ENCODE results near the gene ANKH.
A peak's percentile ranks its signal among the peaks of the same experiment; 100 is the strongest.

The ANKH gene

DNA sequence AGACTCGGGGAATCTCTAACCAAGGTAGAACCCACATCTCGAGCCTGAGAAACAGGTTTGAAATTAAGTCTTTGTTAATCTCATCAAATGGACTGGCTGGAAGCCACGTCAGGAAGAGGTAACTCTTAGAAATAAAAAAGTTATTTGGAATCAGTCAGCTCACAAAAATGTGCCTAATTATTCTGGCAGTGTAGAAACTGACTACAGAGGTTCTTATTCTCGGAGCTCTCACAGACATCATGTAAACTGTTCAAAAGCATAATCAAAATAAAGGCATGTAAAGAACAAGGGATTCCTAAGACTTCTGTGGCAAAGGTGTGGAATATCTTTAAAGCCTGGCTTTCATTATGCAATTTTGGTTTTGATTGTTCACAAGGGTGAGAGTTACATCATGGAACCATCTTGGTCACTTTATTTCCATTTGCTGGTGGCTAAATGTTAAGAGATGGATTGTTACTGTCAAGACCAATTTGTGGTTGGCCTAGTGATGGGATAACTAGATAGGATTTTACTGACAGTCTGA is 121.9 kb downstream of the ANKH start:
- no peaks in the 10 kb centered on the region for H3K27me3 ChIP-seq (ENCODE audit: insufficient read depth, low read length)
- no peaks in the 10 kb centered on the region for H3K79me2 ChIP-seq (ENCODE audit: control insufficient read depth, insufficient read depth, low read length, unreplicated experiment)
- no peak overlapping the region for H3K4me3 ChIP-seq (ENCODE audit: low read depth, low read length)
- no peak overlapping the region for H2AFZ ChIP-seq (ENCODE audit: low read length, unreplicated experiment)
- no peak overlapping the region for H3K27ac ChIP-seq (ENCODE audit: low read depth, low read length)
- peaks cover 4% of the 10 kb centered on the region; the same call in 1 of the 2 replicates for H3K36me3 ChIP-seq (ENCODE audit: insufficient read depth, low read length)
- no peaks in the 10 kb centered on the region for H3K4me1 ChIP-seq (ENCODE audit: control insufficient read depth, insufficient read depth, low read length, unreplicated experiment)

DNA sequence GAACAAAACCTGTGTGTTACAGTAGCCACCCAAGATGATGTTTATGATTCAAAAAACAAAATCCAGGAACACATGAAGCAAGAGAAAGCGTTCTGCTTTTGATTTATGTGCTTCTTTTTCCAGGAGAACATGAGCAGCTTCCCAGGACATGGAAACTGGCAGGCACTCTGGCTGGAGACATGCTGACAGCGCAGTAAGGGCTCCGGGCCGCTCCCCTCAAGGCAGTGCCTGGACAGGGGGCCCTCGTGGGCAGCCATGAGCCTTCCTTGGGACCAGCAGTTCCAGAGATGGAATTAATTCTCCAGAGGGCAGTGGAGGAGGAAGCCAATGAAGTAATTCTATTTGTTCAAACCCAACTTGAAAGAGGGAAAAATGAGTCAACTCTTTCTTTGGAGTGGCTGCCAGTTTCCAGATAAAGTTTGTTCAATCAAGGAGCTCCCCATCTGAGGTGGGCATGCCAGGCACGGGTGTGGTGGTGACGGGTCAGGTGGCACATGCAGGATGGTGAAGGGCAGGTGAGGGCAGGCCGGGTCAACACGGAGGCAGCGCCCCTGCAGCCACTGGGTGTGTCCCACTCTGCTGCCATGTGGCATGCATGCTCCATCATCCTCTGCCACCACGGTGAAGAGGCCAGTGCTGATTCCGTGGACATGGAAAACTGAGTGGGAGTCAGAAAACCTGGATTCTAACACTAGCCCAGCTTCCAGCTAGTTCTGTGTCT is 123.2 kb downstream of the ANKH start:
- Histone ChIP-seq H3K27me3 (ENCODE audit: insufficient read depth, low read length) (no peaks in the 10 kb centered on the region), H3K79me2 (ENCODE audit: control insufficient read depth, insufficient read depth, low read length, unreplicated experiment) (no peaks in the 10 kb centered on the region), H3K27ac (ENCODE audit: low read depth, low read length) (no peak overlapping the region), H3K36me3 (ENCODE audit: insufficient read depth, low read length) (peaks cover 4% of the 10 kb centered on the region; the same call in 1 of the 2 replicates), H3K4me3 (ENCODE audit: low read depth, low read length) (no peak overlapping the region), H3K4me1 (ENCODE audit: control insufficient read depth, insufficient read depth, low read length, unreplicated experiment) (peaks cover 6% of the 10 kb centered on the region), H2AFZ (ENCODE audit: low read length, unreplicated experiment) (no peak overlapping the region)

DNA sequence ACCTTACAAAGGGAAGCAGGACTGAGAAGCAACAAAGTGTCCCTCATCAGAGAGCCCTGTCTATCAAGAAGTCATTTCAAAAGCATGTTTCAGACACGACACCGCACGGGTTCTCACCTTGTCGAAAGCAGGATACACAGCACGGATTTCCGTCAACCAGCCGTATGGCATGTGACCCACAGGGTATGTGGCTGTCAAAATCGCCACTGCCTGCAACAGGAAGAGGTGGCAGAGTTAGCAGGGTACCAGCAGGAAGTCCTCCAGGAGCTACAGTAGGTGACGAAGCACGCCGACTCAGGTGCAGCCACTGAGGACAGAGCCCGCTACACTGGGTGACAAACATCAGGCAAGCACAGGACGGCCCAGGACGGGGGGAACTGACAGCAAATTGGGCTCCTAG is 125.8 kb downstream of the ANKH start:
- Histone ChIP-seq H3K27me3 (ENCODE audit: insufficient read depth, low read length) (no peaks in the 10 kb centered on the region), H3K79me2 (ENCODE audit: control insufficient read depth, insufficient read depth, low read length, unreplicated experiment) (no peaks in the 10 kb centered on the region), H2AFZ (ENCODE audit: low read length, unreplicated experiment) (no peak overlapping the region), H3K4me1 (ENCODE audit: control insufficient read depth, insufficient read depth, low read length, unreplicated experiment) (peaks cover 6% of the 10 kb centered on the region), H3K4me3 (ENCODE audit: low read depth, low read length) (no peak overlapping the region), H3K36me3 (ENCODE audit: insufficient read depth, low read length) (peaks cover 14% of the 10 kb centered on the region; the same call in 1 of the 2 replicates), H3K27ac (ENCODE audit: low read depth, low read length) (no peak overlapping the region)

DNA sequence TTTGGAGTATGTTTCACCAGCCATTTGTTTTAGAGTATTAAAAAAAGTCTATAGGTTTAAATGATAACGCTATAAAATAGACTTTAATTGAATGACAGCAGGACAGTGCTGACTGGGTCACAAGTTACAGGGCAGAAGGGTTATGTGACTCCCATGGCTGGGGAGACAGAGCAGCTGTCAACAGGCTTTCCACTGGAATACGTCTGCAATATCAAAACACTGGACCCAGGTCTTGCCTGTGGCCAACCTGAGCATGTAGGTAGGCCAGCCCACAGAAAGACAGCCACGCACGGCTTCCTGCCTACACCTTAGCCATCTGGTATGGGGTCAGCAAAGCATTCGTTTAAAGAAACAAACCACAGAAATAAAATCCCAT is 126.4 kb downstream of the ANKH start:
- peaks cover 9% of the 10 kb centered on the region for H3K4me1 ChIP-seq (ENCODE audit: control insufficient read depth, insufficient read depth, low read length, unreplicated experiment)
- H3K27ac ChIP-seq (ENCODE audit: low read depth, low read length) = no peak overlapping the region

DNA sequence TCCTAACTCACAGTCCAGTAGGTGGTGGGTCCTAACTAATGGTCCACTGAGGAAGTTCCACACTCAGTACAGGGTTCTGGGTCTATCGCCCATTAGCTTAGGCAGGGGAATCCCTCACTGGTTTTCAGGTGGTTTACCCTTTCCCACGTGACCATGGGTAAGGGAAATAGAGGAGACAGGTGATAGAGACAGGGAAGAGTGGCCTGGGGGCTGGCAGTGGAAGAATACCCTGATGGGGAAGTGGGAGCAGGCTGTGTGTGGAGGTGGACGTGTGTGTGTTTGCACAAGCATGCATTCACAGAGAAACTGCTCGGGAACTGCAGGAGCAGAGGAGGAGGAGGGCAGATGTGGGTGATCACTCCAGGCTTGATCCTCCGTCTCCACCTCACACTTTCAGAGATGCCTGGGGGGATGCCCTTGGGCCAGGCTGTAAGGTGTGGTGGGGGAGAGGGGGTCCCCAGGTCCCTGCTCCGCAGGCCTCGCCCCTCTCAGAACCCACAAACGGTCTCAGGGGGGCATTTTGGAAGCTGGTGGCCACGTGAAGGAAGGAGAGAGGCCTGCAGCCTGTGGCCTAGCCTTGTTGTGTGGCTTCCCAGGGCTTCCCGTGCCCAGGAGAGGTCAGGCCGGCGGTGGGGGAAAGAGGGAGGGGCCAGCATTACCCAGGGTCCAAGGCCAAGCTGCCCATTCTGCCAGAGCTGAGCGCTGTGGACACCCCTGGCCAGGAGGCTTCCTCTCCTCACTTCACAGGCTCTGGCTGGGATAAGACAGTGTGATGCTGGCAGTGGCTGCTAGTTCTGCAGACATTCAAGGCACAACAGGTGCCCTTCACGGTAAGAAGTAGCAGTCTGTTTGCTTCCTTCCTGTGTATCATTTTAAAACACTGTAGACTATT is 127.0 kb downstream of the ANKH start:
- Histone ChIP-seq H3K27me3 (ENCODE audit: insufficient read depth, low read length) (no peaks in the 10 kb centered on the region), H2AFZ (ENCODE audit: low read length, unreplicated experiment) (no peak overlapping the region), H3K4me3 (ENCODE audit: low read depth, low read length) (no peak overlapping the region), H3K79me2 (ENCODE audit: control insufficient read depth, insufficient read depth, low read length, unreplicated experiment) (no peaks in the 10 kb centered on the region), H3K36me3 (ENCODE audit: insufficient read depth, low read length) (peaks cover 13% of the 10 kb centered on the region; the same call in 1 of the 2 replicates), H3K4me1 (ENCODE audit: control insufficient read depth, insufficient read depth, low read length, unreplicated experiment) (peaks cover 15% of the 10 kb centered on the region), H3K27ac (ENCODE audit: low read depth, low read length) (no peak overlapping the region)

More for the DNA sequence above, 126.4 kb downstream of the ANKH start:
- Histone ChIP-seq H3K79me2 (ENCODE audit: control insufficient read depth, insufficient read depth, low read length, unreplicated experiment) (no peaks in the 10 kb centered on the region), H3K4me3 (ENCODE audit: low read depth, low read length) (no peak overlapping the region), H2AFZ (ENCODE audit: low read length, unreplicated experiment) (no peak overlapping the region), H3K27me3 (ENCODE audit: insufficient read depth, low read length) (no peaks in the 10 kb centered on the region), H3K36me3 (ENCODE audit: insufficient read depth, low read length) (peaks cover 15% of the 10 kb centered on the region; the same call in 1 of the 2 replicates)

DNA sequence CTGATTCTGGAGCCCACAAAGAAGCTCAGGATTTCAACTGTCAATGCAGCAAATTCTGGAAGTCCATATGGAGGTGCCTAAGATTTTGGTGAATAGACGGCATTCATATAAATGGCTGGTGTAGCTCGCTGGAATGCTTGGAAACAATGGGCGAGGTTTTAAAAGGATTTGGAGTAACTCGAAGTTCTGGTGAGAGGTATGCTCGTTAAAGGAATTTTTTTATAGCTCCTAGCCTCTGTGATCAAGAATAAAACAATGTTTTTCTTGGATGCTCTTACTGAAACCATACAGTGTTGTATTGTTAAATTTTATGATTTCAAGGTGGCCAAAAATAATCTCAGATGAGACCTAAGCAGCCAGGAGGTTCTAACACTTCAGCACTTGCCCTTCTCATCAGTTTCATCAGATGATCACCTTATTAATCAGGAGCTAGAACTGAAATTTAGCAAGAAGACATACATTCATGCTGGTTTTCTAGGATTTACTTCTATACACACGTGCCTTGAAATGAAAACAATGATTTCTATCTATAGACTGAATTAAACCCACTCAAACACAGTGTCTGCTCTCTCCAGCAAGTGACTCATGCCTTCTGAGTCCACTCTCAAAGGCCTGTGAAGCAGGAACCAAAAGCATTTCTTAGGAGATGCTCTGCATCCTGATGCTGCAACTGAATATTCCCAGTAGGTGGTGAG is 127.8 kb downstream of the ANKH start:
- no peaks in the 10 kb centered on the region for H3K27me3 ChIP-seq (ENCODE audit: insufficient read depth, low read length)
- H3K36me3 ChIP-seq (ENCODE audit: insufficient read depth, low read length) = peaks cover 14% of the 10 kb centered on the region; the same call in 1 of the 2 replicates
- H3K4me1 ChIP-seq (ENCODE audit: control insufficient read depth, insufficient read depth, low read length, unreplicated experiment) = peaks cover 19% of the 10 kb centered on the region
- no peaks in the 10 kb centered on the region for H3K79me2 ChIP-seq (ENCODE audit: control insufficient read depth, insufficient read depth, low read length, unreplicated experiment)
- no peak overlapping the region for H3K4me3 ChIP-seq (ENCODE audit: low read depth, low read length)
- H3K27ac ChIP-seq (ENCODE audit: low read depth, low read length) = peak overlapping the region; percentile 27; the same call in 1 of the 2 replicates
- no peak overlapping the region for H2AFZ ChIP-seq (ENCODE audit: low read length, unreplicated experiment)

DNA sequence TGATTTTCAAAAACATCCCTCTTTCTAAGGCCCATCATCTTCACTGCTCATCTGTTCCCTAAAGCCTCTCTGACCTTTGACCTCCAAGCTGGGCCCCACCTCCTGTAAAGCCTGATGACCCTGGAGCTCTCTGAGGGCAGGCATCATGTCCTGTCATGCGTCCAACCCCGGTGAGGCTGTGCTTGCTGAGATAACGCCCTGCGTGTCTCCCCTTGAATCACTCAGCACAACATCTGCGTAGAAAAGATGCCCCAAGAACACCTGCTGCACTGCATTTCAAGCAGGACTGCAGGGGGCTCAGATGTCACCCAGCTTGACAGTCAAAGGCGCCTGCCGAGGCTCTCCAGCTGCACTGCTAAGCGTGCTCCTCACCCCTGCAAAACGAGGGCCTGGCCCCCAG is 129.1 kb downstream of the ANKH start:
- no peaks in the 10 kb centered on the region for H3K27me3 ChIP-seq (ENCODE audit: insufficient read depth, low read length)
- no peaks in the 10 kb centered on the region for H3K79me2 ChIP-seq (ENCODE audit: control insufficient read depth, insufficient read depth, low read length, unreplicated experiment)
- peaks cover 19% of the 10 kb centered on the region for H3K4me1 ChIP-seq (ENCODE audit: control insufficient read depth, insufficient read depth, low read length, unreplicated experiment)
- no peak overlapping the region for H2AFZ ChIP-seq (ENCODE audit: low read length, unreplicated experiment)
- H3K36me3 ChIP-seq (ENCODE audit: insufficient read depth, low read length) = peaks cover 16% of the 10 kb centered on the region; the same call in 1 of the 2 replicates
- H3K4me3 ChIP-seq (ENCODE audit: low read depth, low read length) = no peak overlapping the region
- no peak overlapping the region for H3K27ac ChIP-seq (ENCODE audit: low read depth, low read length)

DNA sequence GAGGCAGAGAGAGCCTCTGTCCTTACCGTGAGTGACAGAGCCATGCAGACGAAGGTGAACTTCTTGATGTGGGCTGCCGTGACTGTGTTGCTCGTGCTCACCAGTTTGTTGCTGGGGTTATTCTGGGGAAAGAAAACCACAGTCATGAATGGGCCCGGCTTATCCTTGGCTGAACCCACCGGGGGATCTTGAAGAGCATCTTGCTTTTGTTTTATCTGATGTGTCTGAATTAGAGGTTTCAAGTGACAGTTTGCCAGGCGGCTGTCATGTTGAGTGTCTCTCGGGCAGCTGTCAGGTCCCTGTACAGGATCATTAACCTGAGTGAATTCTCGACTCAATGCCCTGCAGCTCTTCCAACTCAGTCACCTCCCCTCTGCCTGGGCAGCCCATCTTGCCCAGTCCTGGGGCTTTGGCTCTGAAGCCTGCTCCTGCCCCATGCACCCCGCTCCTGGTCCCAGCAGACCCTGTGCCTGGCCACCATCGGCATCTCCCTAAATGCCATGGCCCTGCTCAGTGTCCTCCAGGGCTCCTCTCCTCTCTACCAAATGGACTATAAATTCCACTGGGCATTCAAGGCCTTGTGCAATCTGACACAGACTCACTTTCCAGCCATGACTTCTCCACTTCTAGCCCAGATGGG is 129.7 kb downstream of the ANKH start:
- Histone ChIP-seq H3K4me3 (ENCODE audit: low read depth, low read length) (no peak overlapping the region), H3K79me2 (ENCODE audit: control insufficient read depth, insufficient read depth, low read length, unreplicated experiment) (no peaks in the 10 kb centered on the region), H3K36me3 (ENCODE audit: insufficient read depth, low read length) (peaks cover 16% of the 10 kb centered on the region; the same call in 1 of the 2 replicates), H3K27ac (ENCODE audit: low read depth, low read length) (no peak overlapping the region), H3K4me1 (ENCODE audit: control insufficient read depth, insufficient read depth, low read length, unreplicated experiment) (peaks cover 19% of the 10 kb centered on the region), H3K27me3 (ENCODE audit: insufficient read depth, low read length) (no peaks in the 10 kb centered on the region), H2AFZ (ENCODE audit: low read length, unreplicated experiment) (no peak overlapping the region)

DNA sequence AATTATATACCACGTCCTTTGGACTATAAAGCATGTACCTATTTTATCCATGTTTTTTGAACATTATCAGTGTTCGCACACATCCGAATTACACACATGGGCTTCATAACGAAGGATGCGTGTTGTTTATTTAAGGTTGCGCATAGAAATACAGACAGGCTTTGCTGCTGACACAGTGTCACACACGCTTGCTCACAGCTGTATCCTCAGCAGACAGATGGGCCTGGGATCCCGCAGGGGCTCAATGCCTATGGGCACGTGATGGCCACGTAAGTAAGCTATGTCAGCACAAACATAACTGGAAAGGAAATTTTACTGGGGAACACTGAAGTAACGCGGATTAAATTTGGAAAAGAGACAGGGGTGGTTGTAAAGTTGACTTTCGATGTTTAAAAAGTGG is 130.4 kb downstream of the ANKH start:
- peaks cover 19% of the 10 kb centered on the region for H3K4me1 ChIP-seq (ENCODE audit: control insufficient read depth, insufficient read depth, low read length, unreplicated experiment)
- H3K27ac ChIP-seq (ENCODE audit: low read depth, low read length) = no peak overlapping the region
- H2AFZ ChIP-seq (ENCODE audit: low read length, unreplicated experiment) = no peak overlapping the region
- no peaks in the 10 kb centered on the region for H3K79me2 ChIP-seq (ENCODE audit: control insufficient read depth, insufficient read depth, low read length, unreplicated experiment)
- peaks cover 16% of the 10 kb centered on the region; the same call in 1 of the 2 replicates for H3K36me3 ChIP-seq (ENCODE audit: insufficient read depth, low read length)
- no peak overlapping the region for H3K4me3 ChIP-seq (ENCODE audit: low read depth, low read length)
- no peaks in the 10 kb centered on the region for H3K27me3 ChIP-seq (ENCODE audit: insufficient read depth, low read length)

DNA sequence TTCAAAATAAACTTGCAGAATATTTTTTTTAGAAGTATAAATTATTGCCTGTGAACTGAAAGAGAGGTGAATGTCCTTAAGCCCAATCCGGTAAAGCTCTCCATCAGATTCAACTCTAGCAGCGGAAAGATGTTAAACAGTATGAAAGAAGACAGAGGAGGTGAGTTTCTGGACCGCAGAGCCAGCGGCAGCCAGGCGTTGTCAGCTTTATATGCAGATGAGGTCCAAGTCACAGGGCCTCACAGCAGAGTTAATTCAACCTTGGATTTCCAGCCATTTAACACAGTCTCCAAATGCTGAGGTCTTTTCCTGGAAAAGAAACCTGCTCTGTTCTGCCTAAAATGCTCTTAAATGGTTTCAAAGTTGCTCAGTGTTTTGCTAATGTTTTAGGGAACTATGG is 131.6 kb downstream of the ANKH start:
- Histone ChIP-seq H3K36me3 (ENCODE audit: insufficient read depth, low read length) (peaks cover 16% of the 10 kb centered on the region; the same call in 1 of the 2 replicates), H3K79me2 (ENCODE audit: control insufficient read depth, insufficient read depth, low read length, unreplicated experiment) (no peaks in the 10 kb centered on the region), H3K4me3 (ENCODE audit: low read depth, low read length) (no peak overlapping the region), H3K27ac (ENCODE audit: low read depth, low read length) (peak overlapping the region; percentile 70), H2AFZ (ENCODE audit: low read length, unreplicated experiment) (no peak overlapping the region), H3K27me3 (ENCODE audit: insufficient read depth, low read length) (no peaks in the 10 kb centered on the region), H3K4me1 (ENCODE audit: control insufficient read depth, insufficient read depth, low read length, unreplicated experiment) (peaks cover 19% of the 10 kb centered on the region)

Measured in ACC112 (cell line).